Spleen (tissue), 11 donors: ENCODE results near the gene ITGB6. TPM values are rescaled to one million over a fixed set of nuclear protein-coding genes. Genes with fewer than 3 reads are reported as not detected.

Experiments
- DNase-seq: peaks from one replicate; pipeline ENCODE4 v3.0.0-alpha.2; 2020
- H3K27ac ChIP-seq, 8 donors: fragments of 200-600 bp; sonication (generic) in 7 of 8; 1 replicate in 4 of 8; 2 replicates in 4 of 8; pipeline versions ENCODE4 v1.5.0 to v1.8.0; 2016 to 2021; ENCODE audit warnings: inconsistent platforms in 4 of 8, mild to moderate bottlenecking in 4 of 8, moderate library complexity in 1 of 8
- H3K27me3 ChIP-seq, 7 donors: fragments of 200-600 bp; sonication (generic) in 6 of 7; replicated peaks in 1 of 7; 1 replicate in 4 of 7; 2 replicates in 3 of 7; pipeline versions ENCODE4 v1.5.0 to v1.8.0; 2016 to 2021; ENCODE audit warnings: inconsistent platforms in 3 of 7, mild to moderate bottlenecking in 1 of 7
- H3K36me3 ChIP-seq, 6 donors: fragments of 200-600 bp; sonication (generic) in 5 of 6; 1 replicate in 4 of 6; 2 replicates in 2 of 6; pipeline versions ENCODE4 v1.5.0 to v1.8.0; 2016 to 2021; ENCODE audit warnings: inconsistent platforms in 2 of 6
- H3K4me1 ChIP-seq, 6 donors: fragments of 200-600 bp; sonication (generic) in 5 of 6; 1 replicate in 3 of 6; 2 replicates in 3 of 6; pipeline versions ENCODE4 v1.5.0 to v1.8.0; 2016 to 2021; ENCODE audit warnings: inconsistent platforms in 3 of 6
- H3K4me3 ChIP-seq, 8 donors: fragments of 200-600 bp; sonication (generic) in 7 of 8; 1 replicate in 4 of 8; 2 replicates in 4 of 8; pipeline versions ENCODE4 v1.5.0 to v1.8.0; 2016 to 2021; ENCODE audit warnings: inconsistent platforms in 4 of 8, mild to moderate bottlenecking in 4 of 8, moderate library complexity in 2 of 8
- H3K9me3 ChIP-seq, 8 donors: fragments of 200-600 bp; sonication (generic) in 7 of 8; 1 replicate in 4 of 8; 2 replicates in 4 of 8; pipeline versions ENCODE4 v1.5.0 to v1.8.0; 2016 to 2021; ENCODE audit warnings: inconsistent platforms in 4 of 8
- CTCF ChIP-seq, 11 experiments: fragments of 200-600 bp in 7 of 11; fragments of 450-650 bp in 4 of 11; sonication (generic) in 4 of 11; IDR thresholded peaks in 8 of 11; conservative IDR thresholded peaks in 3 of 11; 1 replicate in 7 of 11; 2 replicates in 4 of 11; pipeline versions ENCODE4 v1.4.0 to v1.8.0; 2016 to 2021; ENCODE audit warnings: antibody characterized with exemption in 11 of 11, inconsistent platforms in 4 of 11, mild to moderate bottlenecking in 1 of 11
- POLR2A ChIP-seq, 3 donors: fragments of 450-650 bp; IDR thresholded peaks; one replicate each; pipeline ENCODE4 v1.5.1; 2017; ENCODE audit warnings: antibody characterized with exemption in 3 of 3, mild to moderate bottlenecking in 1 of 3
- POLR2AphosphoS5 ChIP-seq, 3 donors: sonication (generic); formaldehyde crosslinking; IDR thresholded peaks; one replicate each; pipeline ENCODE4 v1.5.1; 2017; ENCODE audit warnings: antibody characterized with exemption in 3 of 3
- WGBS, 5 donors: extraction: QIAGEN DNeasy Blood & Tissue Kit in 3 of 5; methylation state at CpG; one replicate each; pipeline versions ENCODE4 v1.1.5 to v1.1.7; 2013 to 2018; 5-methylcytosine and 5-hydroxymethylcytosine counted together
- intact Hi-C: fragments of 100-400 bp; cut with DNase I; formaldehyde crosslinking; loops from one replicate; pipeline ENCODE4 v1.15.0; 2023; ENCODE audit warnings: low total_unique reads
- polyA plus RNA-seq, 3 donors: library from polyadenylated mRNA; stranded (reverse); fragments of 200-250 nt; gene quantifications; one replicate each; pipeline ENCODE4 v1.2.1, GENCODE V29; 2013
- total RNA-seq, 7 donors: library from RNA; depleted of rRNA in 3 of 7; stranded (reverse); fragments of >200 nt in 3 of 7; fragmentation: NEBNext Ultra II Directional in 4 of 7; extraction: Animal tissue kit (Norgen Biotek cat#: 25700) in 4 of 7; gene quantifications; one replicate each; pipeline versions ENCODE4 v1.1.0 to v1.2.1, GENCODE V29; 2016 to 2021
- donor health status: healthy with polysubstance abuse.
- donor health status: DM: no; HTN: no; CAD: no; lungs with moderate emphysema.
- donor health status: DM: no; HTN: no; CAD: no.
- donor health status: Bipolar disorder and iron deficiency.
- donor health status: healthy.
- donor health status: DM: no; HTN: no; CAD: no.
- donor health status: DM: yes; HTN: yes; CAD: no.

The ITGB6 gene
- total and polyA plus RNA-seq, 10 donors = 0.02 TPM; not detected in 9

- DNase-seq = no peak
- peaks cover 3 to 37% (median 22%) of the 10 kb centered on the region in 6 donors for H3K4me1 ChIP-seq
- H3K9me3 ChIP-seq = no peaks in the 10 kb centered on the region
- TF ChIP-seq POLR2A (IDR thresholded peaks at IDR 0.05) (no peak), POLR2AphosphoS5 (IDR thresholded peaks at IDR 0.05) (no peak), CTCF (IDR thresholded peaks at IDR 0.05 in 8 of 11, conservative IDR thresholded peaks at IDR 0.05 in 3 of 11) (no peak)
- H3K27ac ChIP-seq = peak overlapping the region in 6 of 8 donors; percentile 41 to 73 (median 60)
- WGBS, 5 donors = 76 to 81% (median 78%) methylated on average over 4 of the region's 4 CpGs
- H3K4me3 ChIP-seq = no peak overlapping the region
- H3K27me3 ChIP-seq = no peaks in the 10 kb centered on the region
- intact Hi-C loops = no loop called here
- no peaks in the 10 kb centered on the region for H3K36me3 ChIP-seq
Observed at GRCh38 chr2:160207271-160207670, 7.2 kb upstream of the ITGB6 start.

GRCh38 chr2:160206436-160206835 is 6.4 kb upstream of the ITGB6 start:
- 87 to 99% (median 96%) methylated on average over 4 of the region's 4 CpGs for WGBS, 5 donors
- TF ChIP-seq POLR2A (IDR thresholded peaks at IDR 0.05) = no peak
- H3K9me3 ChIP-seq = no peaks in the 10 kb centered on the region
- H3K27me3 ChIP-seq = no peaks in the 10 kb centered on the region
- no peak overlapping the region for H3K4me3 ChIP-seq
- H3K27ac ChIP-seq = no peak overlapping the region
- H3K4me1 ChIP-seq = peaks cover 3 to 37% (median 22%) of the 10 kb centered on the region in 6 donors
- intact Hi-C loops = no loop called here
- no peak for DNase-seq
- H3K36me3 ChIP-seq = no peaks in the 10 kb centered on the region

- DNase-seq = no peak
- Histone ChIP-seq H3K9me3 (no peaks in the 10 kb centered on the region), H3K4me1 (peaks cover 3 to 28% (median 16%) of the 10 kb centered on the region in 6 donors), H3K4me3 (no peak overlapping the region), H3K36me3 (no peaks in the 10 kb centered on the region), H3K27me3 (no peaks in the 10 kb centered on the region), H3K27ac (peak overlapping the region in 1 of 8 donors; percentile 39)
- WGBS, 5 donors = 74 to 84% (median 79%) methylated on average over 3 to 7 of the region's 7 CpGs
- intact Hi-C loops = no loop called here
- no peak for TF ChIP-seq CTCF (IDR thresholded peaks at IDR 0.05 in 8 of 11, conservative IDR thresholded peaks at IDR 0.05 in 3 of 11)
- TF ChIP-seq POLR2A (IDR thresholded peaks at IDR 0.05) = no peak
- TF ChIP-seq POLR2AphosphoS5 (IDR thresholded peaks at IDR 0.05) = peak in 1 of 3 donors; percentile 14
Observed at GRCh38 chr2:160205505-160205904, 5.4 kb upstream of the ITGB6 start.

- WGBS, 5 donors = 59 to 68% (median 62%) methylated on average over 2 to 3 of the region's 3 CpGs
- H3K27ac ChIP-seq = no peak overlapping the region
- no peaks in the 10 kb centered on the region for H3K36me3 ChIP-seq
Observed at GRCh38 chr2:160203422-160203821, 3.4 kb upstream of the ITGB6 start.

More at GRCh38 chr2:160203422-160203821, 3.4 kb upstream of the ITGB6 start:
- Histone ChIP-seq H3K4me3 (no peak overlapping the region), H3K9me3 (no peaks in the 10 kb centered on the region), H3K27me3 (no peaks in the 10 kb centered on the region), H3K4me1 (peaks cover 3 to 20% (median 10%) of the 10 kb centered on the region in 6 donors)
- DNase-seq = no peak
- no peak for TF ChIP-seq POLR2AphosphoS5 (IDR thresholded peaks at IDR 0.05)
- TF ChIP-seq POLR2A (IDR thresholded peaks at IDR 0.05) = no peak
- no peak for TF ChIP-seq CTCF (IDR thresholded peaks at IDR 0.05 in 8 of 11, conservative IDR thresholded peaks at IDR 0.05 in 3 of 11)
- intact Hi-C loops = no loop called here
